Fibroblast of lung (primary cell): ENCODE results near the gene BAZ1B. TPM values are rescaled to one million over a fixed set of nuclear protein-coding genes. Genes with fewer than 3 reads are reported as not detected.
A peak's percentile ranks its signal among the peaks of the same experiment; 100 is the strongest.
"Not testable (repeated sequence)": the region's sequence is repeated elsewhere in the genome, so short reads cannot be mapped to it uniquely, and the experiment has no call there.

Source experiments
- DNase-seq, 2 donors: peaks; one replicate each; pipeline versions ENCODE4 v3.0.0 to v3.0.0-alpha.2; 2010; ENCODE audit warnings: low read depth in 2 of 2
- H2AFZ ChIP-seq: 2 replicates; pipeline ENCODE4 v1.5.1; 2012; ENCODE audit warnings: low read length, control low read depth, inconsistent platforms
- H3K27ac ChIP-seq: 2 replicates; pipeline ENCODE4 v1.5.1; 2011; ENCODE audit warnings: low read length, control low read depth; ENCODE audit not compliant: insufficient read depth
- H3K27me3 ChIP-seq: 2 replicates; pipeline ENCODE4 v1.5.1; 2011; ENCODE audit warnings: mild to moderate bottlenecking, low read length; ENCODE audit not compliant: control insufficient read depth, insufficient read depth
- H3K36me3 ChIP-seq: 2 replicates; pipeline ENCODE4 v1.5.1; 2011; ENCODE audit warnings: low read length; ENCODE audit not compliant: control insufficient read depth, insufficient read depth
- H3K4me1 ChIP-seq: 2 replicates; pipeline ENCODE4 v1.5.1; 2011; ENCODE audit warnings: low read length; ENCODE audit not compliant: control insufficient read depth, insufficient read depth; ENCODE audit errors: extremely low read depth
- H3K4me2 ChIP-seq: 2 replicates; pipeline ENCODE4 v1.5.1; 2011; ENCODE audit warnings: low read length, control low read depth; ENCODE audit not compliant: insufficient read depth; ENCODE audit errors: extremely low read depth
- H3K4me3 ChIP-seq, 4 experiments: fragments of 200-600 bp in 1 of 4; sonication (generic) in 1 of 4; replicated peaks in 1 of 4; 2 replicates each; pipeline ENCODE4 v1.5.1; 2011 to 2016; ENCODE audit warnings: low read length in 4 of 4, low read depth in 3 of 4, mild to moderate bottlenecking in 3 of 4, control low read depth in 2 of 4, inconsistent platforms in 1 of 4, mixed read lengths in 1 of 4; ENCODE audit not compliant: insufficient read depth in 1 of 4; ENCODE audit errors: control extremely low read depth in 1 of 4
- H3K79me2 ChIP-seq: 2 replicates; pipeline ENCODE4 v1.5.1; 2012; ENCODE audit warnings: mild to moderate bottlenecking, low read length, inconsistent platforms; ENCODE audit not compliant: control insufficient read depth, insufficient read depth
- H3K9ac ChIP-seq: 2 replicates; pipeline ENCODE4 v1.5.1; 2011; ENCODE audit warnings: mild to moderate bottlenecking, low read length, control low read depth; ENCODE audit not compliant: insufficient read depth
- H3K9me3 ChIP-seq: 2 replicates; pipeline ENCODE4 v1.5.1; 2012; ENCODE audit warnings: low read depth, low read length; ENCODE audit not compliant: control insufficient read depth, insufficient read depth
- H4K20me1 ChIP-seq: 2 replicates; pipeline ENCODE4 v1.5.1; 2011; ENCODE audit warnings: low read length; ENCODE audit not compliant: control insufficient read depth, insufficient read depth; ENCODE audit errors: extremely low read depth
- CTCF ChIP-seq, 2 donors: IDR thresholded peaks in 1 of 2; conservative IDR thresholded peaks in 1 of 2; 1 replicate in 1 of 2; 2 replicates in 1 of 2; pipeline ENCODE4 v1.5.1; 2011 to 2012; ENCODE audit warnings: low read length in 2 of 2, control low read depth in 1 of 2, inconsistent platforms in 1 of 2, low read depth in 1 of 2, mild to moderate bottlenecking in 1 of 2
- EZH2 ChIP-seq: IDR thresholded peaks from 2 replicates; pipeline ENCODE4 v1.5.1; 2012; ENCODE audit warnings: low read length, control low read depth, mild to moderate bottlenecking; ENCODE audit errors: missing control alignments
- polyA plus RNA-seq, 2 donors: library from polyadenylated mRNA; depleted of rRNA in 1 of 2; stranded (reverse) in 1 of 2; unstranded in 1 of 2; fragments of >200 nt; gene quantifications; 2 replicates each; pipeline ENCODE4 v1.2.1, GENCODE V29; 2011 to 2012; ENCODE audit warnings: missing spikeins in 1 of 2
- total RNA-seq: library from RNA; depleted of rRNA; stranded (reverse); fragments of >200 nt; gene quantifications from 2 replicates; pipeline ENCODE4 v1.2.1, GENCODE V29; 2014

BAZ1B gene
- total and polyA plus RNA-seq, 2 donors (not counting 1 experiment from before 2014, with no cell fraction given): 30.5 to 68.9 TPM

- DNase-seq, H3K79me2 ChIP-seq, H3K9me3 ChIP-seq, H3K36me3 ChIP-seq, H3K27ac ChIP-seq, H4K20me1 ChIP-seq, H3K9ac ChIP-seq, H2AFZ ChIP-seq, H3K27me3 ChIP-seq, H3K4me2 ChIP-seq, H3K4me1 ChIP-seq, H3K4me3 ChIP-seq: not testable (repeated sequence)
Measured at GRCh38 chr7:73404860-73405259, 117.2 kb downstream of the BAZ1B start.

DNA sequence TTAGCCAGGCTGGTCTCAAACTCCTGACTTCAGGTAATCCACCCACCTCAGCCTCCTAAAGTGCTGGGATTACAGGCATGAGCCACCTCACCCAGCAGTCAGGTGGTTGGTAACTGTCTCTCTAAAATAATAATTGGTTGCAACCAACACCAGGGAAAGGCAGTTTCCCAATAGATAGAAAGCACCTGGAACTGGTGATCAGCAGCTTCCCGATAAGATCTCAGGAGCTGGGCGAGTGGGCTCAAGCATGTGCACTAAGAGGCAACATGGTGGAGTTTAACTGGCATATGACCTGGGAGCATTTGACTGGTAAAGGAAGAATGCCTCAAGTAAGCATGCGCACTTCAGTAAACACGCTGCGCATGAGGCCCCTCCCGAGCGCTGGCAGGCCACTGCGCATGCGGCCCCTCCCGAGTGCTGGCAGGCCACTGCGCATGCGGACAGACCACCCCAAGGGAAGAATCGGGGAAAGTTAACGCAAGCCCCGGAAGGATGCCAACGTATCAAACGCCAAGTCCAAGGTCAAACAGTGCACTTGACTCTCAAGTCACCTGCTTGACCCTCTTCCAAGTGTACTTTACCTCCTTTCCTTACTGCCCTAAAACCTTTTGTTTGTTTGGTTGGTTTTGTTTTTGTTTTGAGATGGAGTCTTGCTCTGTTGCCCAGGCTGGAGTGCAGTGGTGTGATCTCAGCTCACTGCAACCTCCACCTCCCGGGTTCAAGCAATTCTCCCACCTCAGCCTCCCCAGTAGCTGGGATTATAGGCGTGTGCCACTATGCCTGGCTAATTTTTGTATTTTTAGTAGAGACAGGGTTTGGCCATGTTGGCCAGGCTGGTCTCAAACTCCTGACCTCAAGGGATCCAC, 122.7 kb downstream of the BAZ1B start:
- H4K20me1 ChIP-seq, H3K27me3 ChIP-seq, H3K4me1 ChIP-seq, H3K27ac ChIP-seq, H3K9ac ChIP-seq, H3K9me3 ChIP-seq, H3K36me3 ChIP-seq, H3K79me2 ChIP-seq: not testable (repeated sequence)
- H2AFZ ChIP-seq: peak overlapping the region; percentile 71
- peak; percentile 68 to 80 for DNase-seq
- peak overlapping the region; percentile 15 for H3K4me2 ChIP-seq
- peak overlapping the region in 2 of 4 experiments; percentile 27 to 39 for H3K4me3 ChIP-seq

- H3K4me1 ChIP-seq: no peaks in the 10 kb centered on the region
- no peaks in the 10 kb centered on the region for H3K27me3 ChIP-seq
- no peak for DNase-seq
- H3K9ac ChIP-seq: no peak overlapping the region
- H3K36me3 ChIP-seq: no peaks in the 10 kb centered on the region
- no peak overlapping the region for H3K4me3 ChIP-seq
- TF ChIP-seq EZH2: no peak
- TF ChIP-seq CTCF (conservative IDR thresholded peaks at IDR 0.05 in 1 of 2, IDR thresholded peaks at IDR 0.05 in 1 of 2; ENCODE audit: low read depth in 1 of 2, low read length in 2 of 2): no peak
- no peak overlapping the region for H2AFZ ChIP-seq
- H3K4me2 ChIP-seq: no peak overlapping the region
- no peaks in the 10 kb centered on the region for H3K9me3 ChIP-seq
- no peaks in the 10 kb centered on the region for H3K79me2 ChIP-seq
- no peak overlapping the region for H3K27ac ChIP-seq
- H4K20me1 ChIP-seq: no peaks in the 10 kb centered on the region
Measured at GRCh38 chr7:73397521-73398281, 124.4 kb downstream of the BAZ1B start.
